Measurements from ENCODE around the gene ZNF582.
"Not testable (repeated sequence)": the region's sequence is repeated elsewhere in the genome, so short reads cannot be mapped to it uniquely, and the experiment has no call there.

Gene ZNF582

DNA sequence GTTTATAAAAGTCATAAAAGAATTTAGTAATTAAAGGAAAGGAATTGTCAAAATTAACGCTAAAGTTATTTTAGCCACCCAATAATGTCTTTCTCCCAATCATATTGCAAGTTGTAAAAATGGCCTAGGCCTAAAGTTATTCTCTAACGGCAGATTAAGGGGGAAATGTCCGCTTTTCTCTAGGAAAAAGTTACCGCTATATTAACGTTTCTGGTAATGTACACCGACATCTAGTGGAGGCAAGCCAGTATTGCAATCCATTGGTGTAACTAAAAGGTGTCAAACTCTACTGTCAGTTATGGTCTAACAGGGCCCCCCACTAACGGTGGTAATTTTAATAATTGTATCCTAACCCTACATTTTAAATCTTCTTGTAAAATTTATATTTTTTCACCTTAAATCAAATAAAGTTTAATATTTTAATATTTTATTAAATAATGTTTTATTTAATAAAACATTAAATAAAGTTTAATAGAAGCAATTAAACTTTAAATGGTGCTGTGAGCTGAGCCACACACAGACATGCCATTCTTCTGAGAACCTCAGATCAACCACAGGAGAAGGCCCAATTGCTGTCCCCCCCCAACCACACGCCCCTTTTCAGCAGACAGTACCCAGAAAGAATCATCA is 42.8 kb downstream of the ZNF582 start:
- peak; percentile 4 for DNase-seq

DNA sequence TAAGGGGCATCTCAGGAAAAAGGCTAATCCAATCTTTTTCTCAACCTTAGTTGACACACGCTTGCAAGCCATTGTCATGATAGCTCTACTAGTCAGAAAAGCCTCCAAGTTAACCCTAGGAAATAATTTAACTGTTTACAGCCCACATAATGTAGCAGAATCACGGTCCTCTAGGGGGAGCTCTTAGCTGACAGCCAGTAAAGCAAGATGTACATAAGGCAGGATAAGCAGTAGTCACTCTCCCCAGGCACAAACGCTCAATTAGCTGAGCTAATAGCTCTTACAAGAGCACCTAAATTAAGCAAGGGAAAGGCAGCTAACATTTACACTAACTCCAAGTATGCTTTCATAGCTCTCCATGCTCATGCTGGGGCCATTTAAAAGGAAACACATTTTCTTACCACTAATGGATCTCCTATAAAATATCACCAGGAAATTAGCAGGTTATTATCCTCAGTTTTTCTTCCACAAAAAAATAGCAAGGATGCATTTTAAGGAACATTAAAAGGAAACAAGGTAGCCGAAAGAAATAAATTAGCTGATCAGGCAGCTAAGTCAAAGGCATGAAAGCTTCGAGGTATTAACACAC is 45.0 kb downstream of the ZNF582 start:
- DNase-seq, result no peak

DNA sequence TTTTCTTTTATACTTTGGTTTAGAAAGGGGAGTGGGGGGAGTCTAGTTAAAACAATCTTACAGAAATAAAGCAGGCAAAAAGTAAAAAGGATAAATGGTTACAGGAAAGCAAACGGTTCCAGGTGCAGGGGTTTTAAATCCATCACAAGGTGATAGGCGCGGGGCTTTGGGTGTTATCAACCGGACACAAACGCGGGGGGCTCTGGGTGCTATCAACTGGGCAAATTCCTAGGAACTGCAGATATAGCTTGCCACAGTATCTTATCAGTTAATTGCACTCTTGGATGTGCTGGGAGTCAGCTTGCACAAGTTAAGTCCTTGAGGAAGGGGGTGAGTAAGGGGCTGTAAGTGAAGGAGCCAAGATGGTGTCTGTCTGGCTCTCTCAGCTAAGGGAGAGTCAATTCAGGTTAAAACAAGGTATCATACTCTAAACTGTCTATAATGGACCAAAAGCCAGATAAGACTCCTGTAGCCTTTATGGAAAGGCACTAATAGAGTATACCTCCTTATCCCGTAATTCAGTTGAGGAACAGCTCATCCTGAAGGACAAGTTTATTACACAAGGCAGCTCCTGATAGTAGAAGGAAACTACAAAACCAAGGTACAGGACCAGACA is 46.1 kb downstream of the ZNF582 start:
- no peak for DNase-seq

DNA sequence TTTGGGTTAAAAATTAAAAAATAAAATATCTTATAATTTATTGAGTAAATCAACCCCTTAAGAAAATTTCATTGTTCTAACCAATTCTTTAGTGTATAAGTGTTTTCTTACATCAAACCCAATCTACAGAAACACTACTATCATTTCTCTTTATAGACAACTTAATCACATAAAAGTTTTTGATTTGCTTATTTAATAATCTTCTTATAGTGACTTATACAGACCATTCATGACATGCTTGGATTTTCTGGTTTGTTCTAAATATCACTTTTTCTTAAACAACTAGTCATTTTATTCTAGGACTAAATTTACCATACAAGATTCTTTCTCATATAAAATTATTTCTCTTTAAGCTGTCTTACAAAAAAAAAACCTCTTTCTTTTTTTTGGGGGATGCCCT is 51.4 kb downstream of the ZNF582 start:
- no peak for DNase-seq

DNA sequence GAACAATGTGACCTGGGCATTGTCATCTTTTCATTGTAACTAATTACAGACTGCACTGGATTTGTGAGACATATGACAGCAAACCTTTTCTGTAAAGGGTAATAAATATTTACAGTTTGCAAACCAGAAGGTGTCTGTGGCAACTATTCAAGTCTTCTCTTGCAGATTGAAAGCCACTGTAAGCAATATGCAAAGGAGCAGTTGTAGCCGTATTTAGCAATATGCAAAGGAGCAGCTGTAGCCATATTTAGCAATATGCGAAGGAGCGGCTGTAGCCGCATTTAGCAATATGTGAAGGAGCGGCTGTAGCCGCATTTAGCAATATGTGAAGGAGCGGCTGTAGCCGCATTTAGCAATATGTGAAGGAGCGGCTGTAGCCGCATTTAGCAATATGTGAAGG is 54.3 kb downstream of the ZNF582 start:
- DNase-seq, result not testable (repeated sequence)

DNA sequence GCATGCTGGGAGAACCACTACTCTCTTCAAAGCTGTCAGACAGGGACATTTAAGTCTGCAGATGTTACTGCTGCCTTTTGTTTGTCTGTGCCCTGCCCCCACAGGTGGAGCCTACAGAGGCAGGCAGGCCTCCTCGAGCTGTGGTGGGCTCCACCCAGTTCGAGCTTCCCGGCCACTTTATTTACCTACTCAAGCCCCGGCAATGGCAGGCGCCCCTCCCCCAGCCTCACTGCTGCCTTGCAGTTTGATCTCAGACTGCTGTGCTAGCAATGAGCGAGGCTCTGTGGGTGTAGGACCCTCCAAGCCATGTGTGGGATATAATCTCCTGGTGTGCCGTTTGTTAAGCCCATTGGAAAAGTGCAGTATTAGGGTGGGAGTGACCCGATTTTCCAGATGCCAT is 56.3 kb downstream of the ZNF582 start:
- DNase-seq, result not testable (repeated sequence)

DNA sequence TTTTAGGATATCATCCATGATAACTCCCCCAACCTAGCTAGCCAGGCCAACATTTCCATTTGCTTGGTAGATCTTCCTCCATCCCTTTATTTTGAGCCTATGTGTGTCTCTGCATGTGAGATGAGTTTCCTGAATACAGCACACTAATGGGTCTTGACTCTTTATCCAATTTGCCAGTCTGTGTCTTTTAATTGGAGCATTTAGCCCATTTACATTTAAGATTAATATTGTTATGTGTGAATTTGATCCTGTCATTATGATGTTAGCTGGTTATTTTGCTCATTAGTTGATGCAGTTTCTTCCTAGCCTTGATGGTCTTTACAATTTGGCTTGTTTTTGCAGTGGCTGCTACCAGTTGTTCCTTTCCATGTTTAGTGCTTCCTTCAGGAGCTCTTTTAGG is 58.0 kb downstream of the ZNF582 start:
- DNase-seq, result not testable (repeated sequence)

DNA sequence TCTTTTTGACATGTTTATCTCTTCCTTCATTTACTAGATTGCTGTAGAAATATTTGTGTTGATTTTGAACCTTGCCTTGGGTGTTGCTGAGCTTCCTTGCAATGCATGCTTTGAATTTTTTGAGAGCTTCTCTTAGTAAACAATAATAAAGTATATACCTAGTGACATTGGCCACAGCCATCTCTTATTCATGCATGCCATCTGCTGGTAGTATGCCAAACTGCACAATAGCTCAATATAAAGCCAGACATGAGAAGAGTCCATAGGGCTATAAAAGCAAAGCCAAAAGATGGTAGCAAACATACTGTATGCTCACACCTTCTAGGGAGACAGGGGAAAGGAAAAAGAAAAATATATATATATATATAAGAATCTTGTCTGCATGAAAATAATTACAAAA is 59.8 kb downstream of the ZNF582 start:
- DNase-seq, result no peak
